Stimulated activated CD8-positive, alpha-beta memory T cell treated with anti-CD3 and anti-CD28 coated beads, Interleukin-12 subunit alpha, Interleukin-12 subunit beta, amount 100 ng/mL, for 1 hour (primary cell): ENCODE measurements around the gene SERPINI1.

Source experiments
- DNase-seq: peaks from one replicate; pipeline ENCODE4 v3.0.0-alpha.2; 2020; ENCODE audit warnings: low read depth

Gene SERPINI1

GRCh38 chr3:167734498-167735232 lies 856 bp upstream of the SERPINI1 start, which contains the start of gene PDCD10:
TSS of gene PDCD10 (minus strand) at chr3:167734892. CDS start at chr3:167720157, 14,735 bp downstream.
- peak; percentile 93 for DNase-seq

- no peak for DNase-seq
These were observed 805 bp downstream of the SERPINI1 start for GRCh38 chr3:167736264-167736787.

- no peak for DNase-seq
These were observed 1.5 kb downstream of the SERPINI1 start for GRCh38 chr3:167736997-167737396.

- DNase-seq, result no peak
These were observed 2.5 kb downstream of the SERPINI1 start for GRCh38 chr3:167738037-167738436.

GRCh38 chr3:167739190-167739810 lies 3.8 kb downstream of the SERPINI1 start:
- DNase-seq, result no peak

GRCh38 chr3:167740961-167741587 lies 5.6 kb downstream of the SERPINI1 start:
- no peak for DNase-seq

GRCh38 chr3:167742338-167742737 lies 6.8 kb downstream of the SERPINI1 start:
- no peak for DNase-seq

- no peak for DNase-seq
These were observed 8.3 kb downstream of the SERPINI1 start for GRCh38 chr3:167743799-167744198.

- DNase-seq, result no peak
These were observed 13.7 kb downstream of the SERPINI1 start for GRCh38 chr3:167749209-167749608.

- DNase-seq, result no peak
These were observed 14.2 kb downstream of the SERPINI1 start for GRCh38 chr3:167749728-167750127.

- DNase-seq, result no peak
These were observed 14.9 kb downstream of the SERPINI1 start for GRCh38 chr3:167750272-167750971.

GRCh38 chr3:167754049-167754448 lies 18.5 kb downstream of the SERPINI1 start:
- no peak for DNase-seq

GRCh38 chr3:167761302-167761701 lies 25.8 kb downstream of the SERPINI1 start:
- DNase-seq, result no peak

GRCh38 chr3:167762296-167762695 lies 26.8 kb downstream of the SERPINI1 start:
- DNase-seq, result no peak

- no peak for DNase-seq
These were observed 37.5 kb downstream of the SERPINI1 start for GRCh38 chr3:167772992-167773391.

- DNase-seq, result no peak
These were observed 38.1 kb downstream of the SERPINI1 start for GRCh38 chr3:167773584-167773983.

GRCh38 chr3:167776066-167776685 lies 40.7 kb downstream of the SERPINI1 start:
- no peak for DNase-seq

- DNase-seq, result no peak
These were observed 41.8 kb downstream of the SERPINI1 start for GRCh38 chr3:167777356-167777755.

GRCh38 chr3:167780214-167780883 lies 44.8 kb downstream of the SERPINI1 start:
- DNase-seq, result no peak

- DNase-seq, result no peak
These were observed 48.3 kb downstream of the SERPINI1 start for GRCh38 chr3:167783781-167784180.

GRCh38 chr3:167785790-167786189 lies 50.3 kb downstream of the SERPINI1 start:
- no peak for DNase-seq
